A549 treated with AZD2906 at 1 μM for 4 hours (cell line): ENCODE data around the gene NMT2. TPM values are rescaled to one million over a fixed set of nuclear protein-coding genes. Genes with fewer than 3 reads are reported as not detected.

Experiments used
- total RNA-seq: library from RNA; stranded (reverse); fragments of 200-300 nt; extraction: Qiagen RNA extraction; gene quantifications from 5 replicates; pipeline ENCODE4 v1.2.3, GENCODE V29; 2022

The NMT2 gene
- 20.6 to 24.5 TPM (median 21.0 TPM) in 5 replicates for total RNA-seq

DNA sequence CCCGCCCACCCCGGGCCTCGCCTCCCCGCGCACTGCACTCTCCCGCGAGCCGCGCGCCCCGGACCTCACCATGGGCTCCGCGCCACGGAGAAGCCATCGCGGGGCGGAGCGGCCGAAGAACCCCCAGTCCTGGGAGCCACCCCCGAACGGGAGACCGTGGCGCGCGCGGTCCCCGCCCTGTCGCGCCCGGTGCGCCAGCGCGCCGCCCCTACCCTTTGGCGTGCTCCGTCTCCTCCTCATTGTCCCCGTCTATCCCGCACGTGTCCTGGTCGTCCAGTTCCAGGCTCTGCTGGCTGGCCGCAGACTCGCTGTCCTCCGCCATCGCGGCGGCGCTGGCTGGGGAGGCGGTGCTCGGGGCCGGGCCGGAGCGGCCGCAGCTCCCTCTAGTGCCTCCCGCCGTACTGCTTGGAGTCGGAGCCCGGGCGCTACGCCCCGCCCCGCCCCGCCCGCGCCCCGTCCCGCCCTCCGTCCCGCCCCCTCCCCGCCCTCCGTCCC lies at the start of gene NMT2:
TSS of gene NMT2 (minus strand) at position 403 of the 495 bp plus-strand sequence. CDS start at position 322, 81 bp downstream.

DNA sequence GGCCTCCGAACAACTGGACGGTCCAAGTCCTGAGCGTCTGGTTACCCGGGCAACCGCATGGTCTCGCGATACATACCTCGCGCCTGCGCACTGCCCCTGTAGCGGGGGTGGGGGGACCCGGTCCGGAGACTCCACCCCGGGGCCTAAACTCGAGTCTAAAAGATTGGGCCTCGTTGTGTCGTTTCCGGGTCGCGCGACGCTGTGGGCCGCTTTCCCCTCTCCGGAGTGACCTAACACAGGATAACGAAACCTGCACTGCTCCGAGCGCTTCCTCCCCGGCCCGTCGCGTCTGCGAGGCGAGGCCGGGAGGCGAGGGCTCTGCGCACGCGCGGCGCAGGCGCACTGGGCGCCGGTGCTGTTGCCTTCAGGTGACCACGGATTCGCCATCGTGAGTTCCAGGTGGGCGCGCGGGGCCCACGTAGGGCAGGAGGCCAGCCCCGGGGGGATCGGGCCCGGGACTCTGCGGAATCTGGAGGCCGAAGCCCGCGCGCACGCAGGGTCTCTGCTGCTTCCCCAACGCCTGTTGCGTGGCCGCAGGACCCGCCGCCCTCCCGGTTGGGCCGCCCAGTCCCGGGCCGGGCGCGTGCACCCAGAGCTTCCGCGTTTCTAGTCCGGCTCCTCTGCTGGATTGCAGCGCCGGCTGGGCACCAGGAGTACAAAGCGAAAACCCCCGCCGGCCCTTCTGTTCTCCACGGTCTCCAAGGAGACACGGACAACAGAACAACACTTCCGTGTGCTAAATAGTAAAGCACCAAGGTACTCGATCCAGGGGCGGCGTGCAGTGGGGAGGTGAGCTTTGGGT lies 71.3 kb downstream of the NMT2 start, which contains the start of gene RPP38:
TSS of gene RPP38 (plus strand) at position 345 of the 802 bp plus-strand sequence. CDS start 5,960 bp downstream, outside the sequence.

DNA sequence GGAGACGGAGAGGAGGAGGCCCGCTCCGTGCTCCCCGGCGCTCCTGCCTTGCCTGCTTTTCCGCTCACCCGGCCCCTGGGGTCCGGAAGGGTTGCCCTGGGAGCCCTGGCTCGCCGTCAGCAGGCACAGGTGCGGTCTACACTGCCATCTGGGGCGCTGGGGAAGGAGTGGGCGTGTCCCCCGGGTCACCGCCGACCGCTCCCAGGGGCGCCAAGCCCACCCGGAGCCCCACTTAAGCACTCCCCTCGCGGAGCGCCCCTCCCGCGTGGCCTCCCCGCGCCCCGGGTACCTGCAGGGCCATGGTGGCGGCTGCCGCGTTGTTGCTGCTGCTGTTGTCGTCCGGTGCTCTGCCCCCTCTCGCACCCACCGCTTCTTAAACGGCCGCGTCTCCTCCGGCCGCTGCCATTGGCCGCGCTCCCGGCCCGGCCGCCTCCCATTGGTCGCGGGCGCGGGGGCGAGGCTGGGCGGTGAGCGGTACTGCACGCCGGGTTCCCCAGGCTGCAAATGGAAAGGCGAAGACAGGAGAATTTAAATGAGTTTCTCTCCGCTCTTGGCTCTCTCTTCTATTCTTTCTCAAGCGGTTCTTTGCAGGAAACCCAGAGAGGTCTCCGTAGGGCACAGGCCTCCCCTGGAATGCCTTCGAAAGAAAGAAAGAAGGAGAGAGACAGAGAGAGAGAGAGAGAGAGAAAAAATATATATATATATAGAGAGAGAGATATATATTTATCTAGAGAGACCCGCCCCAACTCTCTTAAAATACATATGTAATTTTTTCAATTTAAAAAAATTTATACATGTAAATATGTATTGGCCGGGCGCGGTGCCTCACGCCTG lies 79.8 kb downstream of the NMT2 start, which contains the start of gene ACBD7:
TSS of gene ACBD7 (minus strand) at position 349 of the 834 bp plus-strand sequence. CDS start at position 301, 48 bp downstream.

Other genes with a start within 250 kb of the NMT2 start
- 4.7 to 7.0 TPM (median 5.1 TPM) in 5 replicates for gene DCLRE1C, start 214.6 kb downstream of the NMT2 start, total RNA-seq
- gene MEIG1, start 209.3 kb downstream of the NMT2 start, total RNA-seq: 0.43 to 0.83 TPM (median 0.63 TPM) in 5 replicates
- 0.92 to 1.0 TPM (median 0.94 TPM) in 5 replicates for gene OLAH, start 124.8 kb downstream of the NMT2 start, total RNA-seq
- gene ACBD7, start 79.9 kb downstream of the NMT2 start, total RNA-seq: 1.0 to 1.4 TPM (median 1.2 TPM) in 5 replicates
- 34.3 to 36.2 TPM (median 34.9 TPM) in 5 replicates for gene RPP38, start 71.3 kb downstream of the NMT2 start, total RNA-seq
- 19.8 to 23.6 TPM (median 21.8 TPM) in 5 replicates for gene FAM171A1, start 202.6 kb upstream of the NMT2 start, total RNA-seq